Ecto neural progenitor cell (in vitro differentiated cells): Measurements from ENCODE around the gene HMG20A.

Experiments
- DNase-seq: peaks from one replicate; pipeline ENCODE4 v3.0.0-alpha.2; 2018; ENCODE audit warnings: low spot score

The HMG20A gene

GRCh38 chr15:77500989-77501388, 80.3 kb downstream of the HMG20A start:
- DNase-seq = no peak

- DNase-seq = no peak
Observed at GRCh38 chr15:77502379-77503095, 81.8 kb downstream of the HMG20A start.

DNA sequence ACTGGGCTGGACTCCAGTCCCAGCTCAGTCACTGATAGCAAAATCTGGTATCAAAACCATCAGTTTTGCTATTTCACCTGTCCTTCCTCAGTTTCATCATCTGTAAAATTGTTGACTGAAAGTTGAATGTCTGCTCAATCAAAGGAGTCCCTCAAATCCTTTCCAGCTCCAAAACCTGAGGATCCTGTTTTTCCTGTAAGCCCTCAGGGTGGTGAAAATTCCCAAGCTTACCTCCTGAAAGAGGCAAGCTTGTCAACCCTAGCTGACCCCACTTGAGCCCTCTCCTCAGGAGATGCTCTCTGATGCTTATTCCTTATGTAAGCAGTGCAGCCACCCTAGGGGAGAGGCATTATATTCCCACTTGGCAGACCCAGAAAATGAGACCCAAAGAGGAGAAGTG, 82.6 kb downstream of the HMG20A start:
- DNase-seq = no peak

DNA sequence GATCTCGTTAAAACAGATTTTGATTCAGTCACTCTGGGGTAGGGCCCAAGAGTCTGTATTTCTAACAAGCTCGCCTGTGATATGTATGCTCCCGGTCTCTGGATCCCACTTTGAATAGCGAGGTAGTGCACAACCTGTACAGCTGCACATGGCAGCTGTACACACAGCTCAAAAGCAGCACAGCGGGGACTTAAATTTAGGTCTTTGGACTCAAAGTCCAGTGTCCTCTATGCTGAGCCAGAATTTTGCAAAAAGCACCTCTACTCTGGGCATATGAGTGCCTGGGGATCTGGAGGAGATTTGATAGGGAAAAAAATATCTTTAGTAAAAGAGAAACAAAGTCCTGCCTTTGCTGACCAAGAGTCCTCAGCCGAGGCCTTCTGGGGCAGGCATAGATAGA, 83.1 kb downstream of the HMG20A start:
- no peak for DNase-seq

DNA sequence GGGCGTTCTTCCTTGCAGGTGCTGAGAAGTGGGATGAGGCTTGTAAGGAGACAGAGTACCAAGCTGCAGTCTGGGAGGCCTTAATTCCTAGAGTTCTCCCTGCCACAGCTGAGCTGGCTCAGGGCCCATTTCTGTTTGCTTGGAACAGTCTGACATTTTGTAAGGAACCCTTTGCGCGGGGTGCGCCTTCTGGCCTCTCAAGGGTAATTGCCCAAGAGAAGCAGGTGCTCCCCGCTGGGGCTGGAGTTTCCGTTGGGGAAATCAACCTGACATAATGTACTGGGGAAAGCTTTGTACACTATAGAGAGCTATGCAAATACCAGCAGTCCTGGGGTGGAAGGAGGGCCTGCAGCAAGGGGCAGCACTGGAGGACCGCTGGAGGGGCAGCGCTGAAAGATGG, 83.6 kb downstream of the HMG20A start:
- DNase-seq = no peak

- DNase-seq = no peak
Observed at GRCh38 chr15:77504871-77505270, 84.2 kb downstream of the HMG20A start.

GRCh38 chr15:77505556-77505955, 84.9 kb downstream of the HMG20A start:
- DNase-seq = no peak

- no peak for DNase-seq
Observed at GRCh38 chr15:77506311-77507142, 85.8 kb downstream of the HMG20A start.

GRCh38 chr15:77507143-77507897, 86.6 kb downstream of the HMG20A start:
- DNase-seq = no peak

- DNase-seq = no peak
Observed at GRCh38 chr15:77507911-77508310, 87.2 kb downstream of the HMG20A start.

DNA sequence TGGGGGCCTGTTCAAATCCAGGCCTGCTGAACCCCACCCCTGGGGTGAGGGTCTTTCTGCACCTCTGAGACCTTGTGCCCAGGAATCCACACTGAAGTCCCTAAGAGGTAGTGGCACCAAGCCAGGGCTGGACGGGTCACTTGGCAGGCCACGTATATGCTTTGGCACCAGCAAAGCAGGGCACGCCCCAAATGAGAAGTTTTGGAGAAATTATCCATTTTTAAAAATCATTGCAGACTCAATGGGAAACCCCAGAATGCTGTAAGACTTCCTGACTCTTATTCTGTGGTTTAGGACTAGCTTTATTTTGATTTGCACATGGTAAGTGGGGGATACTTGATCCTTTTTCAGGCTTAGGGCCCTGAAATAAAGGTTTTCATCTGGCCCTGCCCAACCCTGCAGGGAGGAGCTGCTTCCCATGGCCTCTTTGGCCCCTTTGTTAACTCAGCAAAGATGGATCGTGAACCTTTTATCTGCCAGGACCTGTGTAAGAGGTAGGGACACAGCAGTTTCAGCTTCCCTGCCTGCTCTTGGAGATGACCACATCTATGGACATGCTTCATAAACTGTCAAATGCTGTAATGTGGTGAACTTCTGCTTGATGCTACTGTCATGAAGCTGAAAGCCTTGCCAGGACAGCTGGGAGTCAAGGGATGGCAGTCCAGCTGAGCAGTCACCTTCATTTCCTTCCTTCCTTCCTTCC, 88.0 kb downstream of the HMG20A start:
- no peak for DNase-seq

- no peak for DNase-seq
Observed at GRCh38 chr15:77510066-77511057, 89.7 kb downstream of the HMG20A start.

DNA sequence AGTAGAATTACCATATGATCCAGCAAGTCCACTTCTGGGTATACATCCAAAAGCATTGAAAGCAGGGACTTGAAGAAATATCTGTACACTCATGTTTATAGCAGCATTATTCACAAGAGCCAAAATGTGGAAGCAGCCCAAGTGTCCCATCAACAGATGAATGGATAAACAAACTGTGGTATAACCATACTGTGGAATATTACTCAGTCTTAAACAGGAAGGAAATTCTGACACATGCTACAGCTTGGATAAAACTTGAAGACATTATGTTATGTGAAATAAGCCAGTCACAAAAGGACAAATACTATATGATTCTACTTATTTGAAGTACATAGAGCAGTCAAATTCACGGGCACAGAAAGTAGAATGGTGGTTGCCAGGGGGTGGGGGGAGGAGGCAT, 91.2 kb downstream of the HMG20A start:
- DNase-seq = no peak

- DNase-seq = no peak
Observed at GRCh38 chr15:77513226-77513625, 92.5 kb downstream of the HMG20A start.

DNA sequence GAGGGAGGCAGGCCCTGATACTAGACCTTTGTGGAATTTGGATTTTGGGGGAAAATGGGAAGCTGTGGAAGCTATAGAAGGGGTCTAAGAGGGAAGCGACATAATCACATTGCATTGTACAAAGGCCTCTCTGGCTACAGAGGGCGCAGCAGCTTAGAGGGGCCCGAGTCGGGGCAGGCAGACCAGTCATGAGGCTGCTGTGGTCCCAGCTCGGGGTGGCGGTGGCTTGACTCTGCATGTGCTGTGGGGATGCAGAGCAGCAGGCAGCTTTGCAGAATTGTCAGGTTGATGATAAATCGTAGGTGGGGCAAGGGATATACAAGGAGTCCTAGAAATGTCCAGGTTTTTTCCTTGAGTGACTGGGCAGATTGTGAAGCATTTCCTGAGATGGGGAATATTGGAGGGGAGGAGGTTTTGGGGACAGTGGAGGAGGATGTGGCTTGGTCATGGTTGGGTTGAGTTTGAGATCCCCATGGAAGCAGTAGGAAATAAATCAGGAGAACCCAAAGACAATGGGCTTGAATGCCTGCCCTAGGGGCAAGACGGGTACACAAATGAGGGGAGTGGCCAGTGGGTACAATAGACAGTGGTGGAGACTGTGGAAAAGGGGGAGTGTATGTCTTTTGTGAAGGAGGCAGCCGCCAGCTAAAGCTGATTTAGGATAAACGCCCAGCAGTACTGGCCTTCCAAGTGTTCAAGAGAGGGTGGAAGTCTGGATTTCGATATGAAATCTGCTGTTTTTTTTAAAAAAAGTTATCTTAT, 94.1 kb downstream of the HMG20A start:
- DNase-seq = no peak

DNA sequence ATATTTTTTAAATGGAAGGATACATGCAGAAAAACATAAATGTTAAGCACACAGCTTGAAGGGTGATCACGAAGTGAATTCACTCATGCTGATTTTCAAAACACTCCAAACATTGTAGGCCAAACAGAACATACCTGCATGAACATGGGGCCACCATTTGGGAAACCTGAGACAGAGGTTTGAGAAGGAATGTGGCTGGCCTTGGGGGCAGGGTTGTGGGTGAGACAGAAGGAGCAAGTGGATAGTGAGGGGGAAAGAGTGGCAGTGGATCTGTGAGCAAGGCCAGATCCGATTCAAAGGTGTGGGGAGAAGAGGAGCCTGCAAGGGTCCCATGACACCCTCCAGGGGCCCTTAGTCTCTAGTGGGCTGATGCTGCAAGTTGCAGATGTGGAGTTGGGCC, 94.9 kb downstream of the HMG20A start:
- DNase-seq = peak; percentile 39

DNA sequence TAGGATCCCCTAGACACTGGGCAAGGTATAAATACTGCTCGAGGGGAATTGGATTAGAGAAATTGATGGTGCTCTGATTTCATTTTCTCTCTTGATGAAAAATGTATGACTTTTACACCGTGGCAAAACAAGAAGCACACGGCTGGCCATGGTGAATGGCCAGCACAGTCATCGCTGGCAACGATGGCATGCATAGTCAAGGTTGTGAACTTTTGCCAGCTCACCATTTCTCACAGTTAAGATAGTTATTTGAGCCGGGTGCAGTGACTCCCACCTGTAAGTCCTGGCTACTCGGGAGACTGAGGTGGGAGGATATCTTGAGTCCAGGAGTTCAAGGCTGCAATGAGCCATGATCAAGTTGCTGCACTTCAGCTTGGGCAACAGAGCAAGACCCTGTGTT, 95.4 kb downstream of the HMG20A start:
- peak; percentile 30 for DNase-seq

GRCh38 chr15:77516786-77517185, 96.1 kb downstream of the HMG20A start:
- peak; percentile 40 for DNase-seq

GRCh38 chr15:77517579-77517978, 96.9 kb downstream of the HMG20A start:
- no peak for DNase-seq

DNA sequence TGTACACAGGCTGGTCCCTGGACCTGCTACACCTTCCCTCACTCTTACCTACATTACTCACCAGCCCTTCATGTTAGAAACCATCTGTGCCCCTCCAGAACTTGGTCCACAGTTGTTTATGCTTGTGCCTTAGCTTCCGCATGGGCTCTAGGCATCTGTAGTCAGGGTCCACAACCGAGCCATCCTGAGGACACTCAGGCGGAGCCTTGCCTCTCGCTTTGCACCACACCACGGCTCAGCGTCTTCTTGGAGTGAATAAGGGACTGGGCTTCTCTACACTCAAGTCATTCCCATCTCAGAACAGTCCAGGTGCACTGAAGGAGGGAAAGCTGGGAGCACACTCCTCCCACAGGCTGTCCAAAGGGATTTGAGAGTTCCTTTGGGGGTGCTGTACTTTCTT, 97.8 kb downstream of the HMG20A start:
- DNase-seq = peak; percentile 23
